Esophagus squamous epithelium (tissue), 4 donors: ENCODE results near the gene DSEL.

Experiments
- CTCF ChIP-seq, 6 experiments: fragments of 450-650 bp in 4 of 6; fragments of 200-600 bp in 2 of 6; sonication (generic) in 2 of 6; IDR thresholded peaks; one replicate each; pipeline ENCODE4 v1.5.1; 2016 to 2019; ENCODE audit warnings: antibody characterized with exemption in 6 of 6, mild to moderate bottlenecking in 4 of 6, moderate library complexity in 4 of 6
- POLR2A ChIP-seq, 4 donors: fragments of 450-650 bp; IDR thresholded peaks; one replicate each; pipeline ENCODE4 v1.6.1; 2017; ENCODE audit warnings: antibody characterized with exemption in 4 of 4, mild to moderate bottlenecking in 4 of 4, moderate library complexity in 3 of 4

- no peak for TF ChIP-seq CTCF (IDR thresholded peaks at IDR 0.05)
- no peak for TF ChIP-seq POLR2A (IDR thresholded peaks at IDR 0.05)
Observed at GRCh38 chr18:67540559-67540958, 24.0 kb upstream of the DSEL start.
